BLaER1 (cell line): ENCODE measurements around the gene CERKL.

Experiments used
- H3K27ac ChIP-seq: shearing (Covaris generic); formaldehyde crosslinking; 2 replicates; pipeline ENCODE4 v1.8.1; 2022
- H3K27me3 ChIP-seq: shearing (Covaris generic); formaldehyde crosslinking; 2 replicates; pipeline ENCODE4 v1.8.1; 2022
- H3K36me3 ChIP-seq: shearing (Covaris generic); formaldehyde crosslinking; 2 replicates; pipeline ENCODE4 v1.8.1; 2022
- H3K4me1 ChIP-seq: shearing (Covaris generic); formaldehyde crosslinking; 2 replicates; pipeline ENCODE4 v1.8.1; 2022
- H3K4me2 ChIP-seq: shearing (Covaris generic); formaldehyde crosslinking; 2 replicates; pipeline ENCODE4 v1.8.1; 2022
- H3K4me3 ChIP-seq: shearing (Covaris generic); formaldehyde crosslinking; 2 replicates; pipeline ENCODE4 v1.8.1; 2022
- H3K9ac ChIP-seq: shearing (Covaris generic); formaldehyde crosslinking; 2 replicates; pipeline ENCODE4 v1.8.1; 2022
- H3K9me3 ChIP-seq: shearing (Covaris generic); formaldehyde crosslinking; 2 replicates; pipeline ENCODE4 v1.8.1; 2022
- H4K20me1 ChIP-seq: shearing (Covaris generic); formaldehyde crosslinking; 2 replicates; pipeline ENCODE4 v1.8.1; 2022
- Cebpa-rat ChIP-seq: shearing (Covaris generic); IDR thresholded peaks from 2 replicates; pipeline ENCODE4 v1.8.1; 2022

CERKL gene

DNA sequence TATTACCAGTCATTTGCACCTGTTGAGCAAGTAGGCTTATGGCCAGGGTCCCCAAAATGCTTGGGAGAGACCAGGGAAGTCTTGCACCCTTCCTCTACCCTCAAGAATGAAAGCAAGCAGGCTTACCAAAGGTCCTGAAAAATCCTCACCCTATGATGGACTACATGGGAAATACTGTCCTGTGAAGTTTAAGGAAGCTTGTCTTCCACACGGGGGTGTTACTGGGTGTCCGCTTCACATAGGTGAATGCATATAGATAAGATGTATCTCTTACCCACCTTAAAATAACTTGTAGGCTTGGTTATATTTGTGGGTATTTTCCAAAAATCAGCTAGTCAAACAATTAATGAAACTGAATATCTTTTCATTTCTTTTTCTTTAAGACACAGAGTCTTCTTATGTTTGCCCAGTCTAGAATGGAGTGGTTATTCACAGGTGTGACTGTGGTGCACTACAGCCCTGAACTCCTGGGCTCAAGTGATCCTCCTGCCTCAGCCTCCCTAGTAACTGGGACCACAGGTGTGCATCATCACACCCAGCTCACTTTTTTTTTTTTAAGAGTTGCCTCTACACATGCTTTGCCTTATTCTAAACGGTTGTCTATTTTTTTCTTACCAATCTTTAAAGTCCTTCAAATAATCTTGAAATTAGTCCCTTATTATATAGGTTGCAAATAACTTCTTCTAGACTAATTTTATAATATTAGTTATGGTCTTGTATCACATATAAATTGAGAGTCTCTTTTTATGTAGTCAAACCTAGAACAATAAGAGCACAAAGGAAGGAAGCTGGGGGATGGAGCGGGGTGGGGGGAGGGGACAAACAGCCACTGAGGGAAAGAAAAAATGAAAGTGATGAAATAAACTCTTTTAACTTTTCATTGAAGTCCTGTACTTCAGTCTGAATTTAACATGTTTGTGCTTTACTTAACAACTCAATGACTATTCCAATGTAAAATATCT is 49.0 kb downstream of the CERKL start:
- Histone ChIP-seq H3K4me3 (no peak overlapping the region), H3K9ac (no peak overlapping the region), H3K27me3 (no peaks in the 10 kb centered on the region), H3K36me3 (no peaks in the 10 kb centered on the region), H3K4me2 (peak overlapping the region; percentile 46), H3K4me1 (peaks cover 13% of the 10 kb centered on the region), H3K9me3 (peaks cover 10% of the 10 kb centered on the region), H3K27ac (no peak overlapping the region), H4K20me1 (no peaks in the 10 kb centered on the region)
- TF ChIP-seq Cebpa-rat: no peak

DNA sequence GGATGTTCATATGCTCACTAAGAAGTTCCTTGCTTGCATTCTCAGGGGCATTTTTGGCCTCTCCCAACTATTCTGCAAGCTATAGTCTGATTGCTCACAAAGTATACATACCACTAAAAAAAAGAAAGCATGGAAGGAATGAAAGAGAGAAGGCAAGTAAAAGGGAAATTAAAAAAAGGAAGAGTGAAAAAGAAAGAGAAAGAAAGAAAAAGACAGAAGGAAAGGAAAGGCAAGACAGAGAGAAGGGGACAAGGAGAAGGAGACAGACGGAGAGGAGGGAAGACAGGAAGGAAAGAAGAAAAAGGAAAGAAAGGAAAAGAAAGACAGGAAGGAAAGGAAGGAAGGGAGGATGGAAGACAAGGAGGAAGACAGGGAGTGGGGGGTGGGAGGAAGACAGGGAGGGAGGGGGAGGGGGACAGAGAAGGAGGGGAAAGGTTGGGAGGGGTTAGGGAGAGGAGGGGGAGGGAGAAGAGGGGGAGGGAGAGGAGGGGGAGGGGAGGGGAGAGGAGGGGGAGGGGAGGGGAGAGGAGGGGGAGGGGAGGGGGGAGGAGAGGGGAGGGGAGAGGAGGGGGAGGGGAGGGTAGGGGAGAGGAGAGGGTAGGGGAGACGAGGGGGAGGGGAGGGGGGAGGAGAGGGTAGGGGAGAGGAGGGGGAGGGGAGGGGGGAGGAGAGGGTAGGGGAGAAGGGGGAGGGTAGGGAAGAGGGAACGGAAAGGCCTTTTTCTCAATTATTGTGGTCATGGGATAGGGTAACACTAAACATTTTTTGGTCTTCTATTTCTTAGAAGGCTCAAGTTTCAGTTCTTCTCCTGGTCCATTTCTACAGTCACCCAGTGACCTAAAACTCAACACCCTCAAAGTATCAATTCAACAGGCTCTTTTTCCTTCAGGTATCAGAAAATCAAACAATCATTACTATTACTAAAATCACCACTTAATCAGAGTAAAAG is 50.7 kb downstream of the CERKL start:
- H4K20me1 ChIP-seq: no peaks in the 10 kb centered on the region
- H3K4me1 ChIP-seq: peaks cover 23% of the 10 kb centered on the region
- no peaks in the 10 kb centered on the region for H3K36me3 ChIP-seq
- no peak overlapping the region for H3K4me3 ChIP-seq
- no peak overlapping the region for H3K4me2 ChIP-seq
- H3K27ac ChIP-seq: no peak overlapping the region
- no peak for TF ChIP-seq Cebpa-rat
- no peak overlapping the region for H3K9ac ChIP-seq
- H3K27me3 ChIP-seq: no peaks in the 10 kb centered on the region
- peaks cover 10% of the 10 kb centered on the region for H3K9me3 ChIP-seq

DNA sequence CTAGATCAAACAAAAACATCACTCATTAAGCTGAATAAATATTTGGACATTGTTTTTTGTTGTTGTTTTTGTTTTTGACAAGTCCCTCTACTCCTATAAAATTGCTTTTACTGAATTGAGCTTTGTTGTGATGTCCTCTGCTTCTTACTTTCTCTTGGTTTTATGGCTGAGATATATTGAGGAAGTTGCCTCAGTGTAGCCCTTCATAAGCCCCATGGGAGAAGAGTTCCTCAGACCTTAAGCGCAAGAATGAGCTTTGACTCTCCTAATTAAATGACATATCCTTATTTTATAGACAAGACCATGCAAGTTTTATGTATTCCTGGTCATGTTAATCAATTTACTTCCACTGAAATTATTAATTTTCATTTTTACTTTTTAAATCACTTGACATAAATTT is 54.9 kb downstream of the CERKL start:
- no peak overlapping the region for H3K4me3 ChIP-seq
- no peaks in the 10 kb centered on the region for H3K36me3 ChIP-seq
- H4K20me1 ChIP-seq: no peaks in the 10 kb centered on the region
- no peak overlapping the region for H3K27ac ChIP-seq
- H3K9ac ChIP-seq: no peak overlapping the region
- peaks cover 10% of the 10 kb centered on the region for H3K4me1 ChIP-seq
- no peak for TF ChIP-seq Cebpa-rat
- H3K4me2 ChIP-seq: no peak overlapping the region
- no peaks in the 10 kb centered on the region for H3K27me3 ChIP-seq
- peaks cover 10% of the 10 kb centered on the region for H3K9me3 ChIP-seq

- H3K36me3 ChIP-seq: no peaks in the 10 kb centered on the region
- H3K27me3 ChIP-seq: no peaks in the 10 kb centered on the region
- no peak for TF ChIP-seq Cebpa-rat
- H4K20me1 ChIP-seq: no peaks in the 10 kb centered on the region
- no peak overlapping the region for H3K4me2 ChIP-seq
- H3K27ac ChIP-seq: no peak overlapping the region
- H3K4me3 ChIP-seq: no peak overlapping the region
- no peak overlapping the region for H3K9ac ChIP-seq
- H3K9me3 ChIP-seq: no peaks in the 10 kb centered on the region
- H3K4me1 ChIP-seq: peaks cover under 1% of the 10 kb centered on the region
These were observed 60.3 kb downstream of the CERKL start for GRCh38 chr2:181596556-181596955.

DNA sequence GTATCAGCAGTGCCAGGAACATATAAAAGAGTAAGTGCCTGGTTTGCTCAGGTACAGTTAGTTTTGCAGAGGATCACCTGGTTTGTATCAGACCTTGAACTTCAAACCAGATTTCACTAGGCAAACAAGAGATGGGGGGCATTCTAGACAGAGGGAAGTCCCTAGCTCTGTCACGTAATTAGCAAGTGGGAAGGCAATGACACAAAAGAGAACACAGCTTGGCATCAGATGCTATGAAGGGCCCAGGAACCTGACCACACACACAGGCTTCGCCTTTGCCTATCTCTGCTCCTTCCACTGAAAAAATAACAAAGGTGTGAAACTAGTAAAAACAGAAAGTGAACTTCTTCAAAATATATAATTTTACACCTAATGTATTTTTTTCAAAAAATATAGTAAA is 62.6 kb downstream of the CERKL start:
- no peak for TF ChIP-seq Cebpa-rat
- H3K27ac ChIP-seq: no peak overlapping the region

DNA sequence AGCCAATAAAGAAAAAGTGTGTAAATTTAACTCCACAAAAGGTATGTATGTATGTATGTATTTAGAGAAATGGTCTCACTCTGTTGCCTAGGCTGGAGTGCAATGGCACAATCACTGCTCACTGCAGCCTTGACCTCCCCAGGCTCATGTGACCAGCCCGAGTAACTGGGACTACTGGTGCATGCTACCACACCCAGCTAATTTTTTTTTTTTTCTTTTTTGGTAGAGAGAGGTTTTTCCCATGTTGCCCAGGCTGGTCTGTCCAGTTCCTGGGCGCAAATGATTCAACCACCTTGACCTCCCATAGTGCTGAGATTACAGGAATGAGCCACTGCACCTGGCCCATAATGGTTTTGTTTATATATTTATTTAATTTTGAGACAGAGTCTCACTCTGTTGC is 67.1 kb downstream of the CERKL start:
- Histone ChIP-seq H4K20me1 (no peaks in the 10 kb centered on the region), H3K27ac (no peak overlapping the region), H3K9ac (no peak overlapping the region), H3K4me1 (peaks cover 17% of the 10 kb centered on the region), H3K36me3 (no peaks in the 10 kb centered on the region), H3K4me2 (no peak overlapping the region), H3K4me3 (no peak overlapping the region), H3K27me3 (no peaks in the 10 kb centered on the region), H3K9me3 (no peaks in the 10 kb centered on the region)
- no peak for TF ChIP-seq Cebpa-rat

More for the DNA sequence above, 62.6 kb downstream of the CERKL start:
- H3K27me3 ChIP-seq: no peaks in the 10 kb centered on the region
- no peak overlapping the region for H3K9ac ChIP-seq
- H3K4me3 ChIP-seq: no peak overlapping the region
- no peaks in the 10 kb centered on the region for H4K20me1 ChIP-seq
- H3K9me3 ChIP-seq: no peaks in the 10 kb centered on the region
- H3K4me2 ChIP-seq: no peak overlapping the region
- no peaks in the 10 kb centered on the region for H3K36me3 ChIP-seq
- H3K4me1 ChIP-seq: no peaks in the 10 kb centered on the region

DNA sequence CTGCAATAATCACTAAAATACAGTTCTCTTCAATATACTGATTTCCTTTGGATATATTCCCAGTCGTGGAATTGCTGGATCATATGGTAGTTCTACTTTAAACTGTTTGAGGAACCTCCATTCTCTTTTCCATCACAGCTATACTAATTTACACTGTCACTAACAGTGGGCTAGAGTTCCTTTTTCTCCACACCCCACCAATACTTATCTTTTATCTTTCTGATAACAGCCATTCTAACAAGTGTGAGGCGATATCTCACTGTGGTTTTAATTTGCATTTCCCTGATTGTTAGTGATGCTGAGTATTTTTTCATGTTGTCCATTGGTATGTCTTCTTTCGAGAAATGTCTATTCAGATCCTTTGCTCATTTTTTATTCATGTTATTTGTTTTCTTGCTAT is 68.4 kb downstream of the CERKL start:
- Histone ChIP-seq H3K27ac (no peak overlapping the region), H3K4me2 (no peak overlapping the region)
- TF ChIP-seq Cebpa-rat: no peak

GRCh38 chr2:181586569-181587081 is 70.3 kb downstream of the CERKL start:
- Histone ChIP-seq H3K27ac (no peak overlapping the region), H3K4me1 (peaks cover 17% of the 10 kb centered on the region), H3K27me3 (no peaks in the 10 kb centered on the region), H4K20me1 (no peaks in the 10 kb centered on the region), H3K9ac (no peak overlapping the region), H3K36me3 (no peaks in the 10 kb centered on the region), H3K9me3 (no peaks in the 10 kb centered on the region), H3K4me2 (peak overlapping the region; percentile 60), H3K4me3 (no peak overlapping the region)
- TF ChIP-seq Cebpa-rat: no peak

More for the DNA sequence above, 68.4 kb downstream of the CERKL start:
- Histone ChIP-seq H3K36me3 (no peaks in the 10 kb centered on the region), H3K27me3 (no peaks in the 10 kb centered on the region), H3K9me3 (no peaks in the 10 kb centered on the region), H3K9ac (no peak overlapping the region), H4K20me1 (no peaks in the 10 kb centered on the region), H3K4me3 (no peak overlapping the region), H3K4me1 (peaks cover 17% of the 10 kb centered on the region)

- no peaks in the 10 kb centered on the region for H3K9me3 ChIP-seq
- H3K9ac ChIP-seq: no peak overlapping the region
These were observed 71.2 kb downstream of the CERKL start for GRCh38 chr2:181585732-181586131.

More at GRCh38 chr2:181585732-181586131, 71.2 kb downstream of the CERKL start:
- TF ChIP-seq Cebpa-rat: no peak
- Histone ChIP-seq H3K4me2 (peak overlapping the region; percentile 60), H3K27me3 (no peaks in the 10 kb centered on the region), H3K27ac (no peak overlapping the region), H4K20me1 (no peaks in the 10 kb centered on the region), H3K4me3 (no peak overlapping the region), H3K36me3 (no peaks in the 10 kb centered on the region), H3K4me1 (peaks cover 17% of the 10 kb centered on the region)
